ENCODE results near the gene HSD17B11.
"Not testable (repeated sequence)": the region's sequence is repeated elsewhere in the genome, so short reads cannot be mapped to it uniquely, and the experiment has no call there.

HSD17B11 gene

GRCh38 chr4:87425711-87426110 is 34.7 kb upstream of the HSD17B11 start:
- no peak for DNase-seq (ENCODE audit: low read depth)
- H3K4me3 ChIP-seq (ENCODE audit: low read length): no peak overlapping the region
- TF ChIP-seq, protein P1, sequence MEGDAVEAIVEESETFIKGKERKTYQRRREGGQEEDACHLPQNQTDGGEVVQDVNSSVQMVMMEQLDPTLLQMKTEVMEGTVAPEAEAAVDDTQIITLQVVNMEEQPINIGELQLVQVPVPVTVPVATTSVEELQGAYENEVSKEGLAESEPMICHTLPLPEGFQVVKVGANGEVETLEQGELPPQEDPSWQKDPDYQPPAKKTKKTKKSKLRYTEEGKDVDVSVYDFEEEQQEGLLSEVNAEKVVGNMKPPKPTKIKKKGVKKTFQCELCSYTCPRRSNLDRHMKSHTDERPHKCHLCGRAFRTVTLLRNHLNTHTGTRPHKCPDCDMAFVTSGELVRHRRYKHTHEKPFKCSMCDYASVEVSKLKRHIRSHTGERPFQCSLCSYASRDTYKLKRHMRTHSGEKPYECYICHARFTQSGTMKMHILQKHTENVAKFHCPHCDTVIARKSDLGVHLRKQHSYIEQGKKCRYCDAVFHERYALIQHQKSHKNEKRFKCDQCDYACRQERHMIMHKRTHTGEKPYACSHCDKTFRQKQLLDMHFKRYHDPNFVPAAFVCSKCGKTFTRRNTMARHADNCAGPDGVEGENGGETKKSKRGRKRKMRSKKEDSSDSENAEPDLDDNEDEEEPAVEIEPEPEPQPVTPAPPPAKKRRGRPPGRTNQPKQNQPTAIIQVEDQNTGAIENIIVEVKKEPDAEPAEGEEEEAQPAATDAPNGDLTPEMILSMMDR (conservative IDR thresholded peaks at IDR 0.05; ENCODE audit: low read depth, low read length): no peak

GRCh38 chr4:87424099-87424543 is 33.1 kb upstream of the HSD17B11 start:
- H3K4me3 ChIP-seq (ENCODE audit: low read length): peak overlapping the region; percentile 81
- DNase-seq (ENCODE audit: low read depth): not testable (repeated sequence)

DNA sequence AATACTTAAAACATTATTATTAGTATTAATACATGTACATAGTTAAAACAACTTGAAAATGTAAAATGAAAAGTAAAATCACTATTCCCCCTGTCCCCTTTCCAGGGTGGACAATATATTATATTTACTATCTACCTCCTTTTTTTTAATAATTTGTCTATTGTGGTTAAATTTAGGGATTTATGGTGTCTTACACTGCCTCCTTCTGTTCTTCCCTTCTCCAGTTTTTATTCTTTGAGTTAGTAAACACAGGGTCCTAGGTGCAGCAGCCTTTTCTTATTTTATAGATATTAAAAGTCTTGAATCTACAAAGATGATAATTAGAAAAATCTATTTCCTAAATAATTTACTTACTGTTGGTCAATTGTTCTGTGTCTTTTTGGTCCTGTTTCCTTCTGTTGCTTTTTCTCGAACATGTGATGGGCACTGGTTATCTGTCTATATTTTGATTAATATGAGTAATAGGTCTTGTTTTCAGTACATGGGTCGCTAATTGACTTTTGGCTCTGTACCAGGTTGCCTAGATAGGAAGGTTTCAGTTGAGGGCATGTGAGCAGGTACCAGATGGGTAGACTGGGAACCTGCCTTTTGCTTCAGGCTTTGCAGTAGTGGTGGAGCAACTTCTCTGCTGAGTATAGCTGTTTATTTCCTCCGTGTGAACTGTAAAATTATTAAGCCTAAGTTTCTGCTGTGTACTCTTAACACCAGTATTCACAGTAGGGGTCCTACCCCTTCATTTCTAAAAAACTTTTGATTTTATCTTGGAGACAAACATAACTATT is 32.5 kb upstream of the HSD17B11 start:
- TF ChIP-seq, protein P1 (conservative IDR thresholded peaks at IDR 0.05; ENCODE audit: low read depth, low read length): no peak
- H3K4me3 ChIP-seq (ENCODE audit: low read length): peak overlapping the region; percentile 81
- DNase-seq (ENCODE audit: low read depth): peak; percentile 40

DNA sequence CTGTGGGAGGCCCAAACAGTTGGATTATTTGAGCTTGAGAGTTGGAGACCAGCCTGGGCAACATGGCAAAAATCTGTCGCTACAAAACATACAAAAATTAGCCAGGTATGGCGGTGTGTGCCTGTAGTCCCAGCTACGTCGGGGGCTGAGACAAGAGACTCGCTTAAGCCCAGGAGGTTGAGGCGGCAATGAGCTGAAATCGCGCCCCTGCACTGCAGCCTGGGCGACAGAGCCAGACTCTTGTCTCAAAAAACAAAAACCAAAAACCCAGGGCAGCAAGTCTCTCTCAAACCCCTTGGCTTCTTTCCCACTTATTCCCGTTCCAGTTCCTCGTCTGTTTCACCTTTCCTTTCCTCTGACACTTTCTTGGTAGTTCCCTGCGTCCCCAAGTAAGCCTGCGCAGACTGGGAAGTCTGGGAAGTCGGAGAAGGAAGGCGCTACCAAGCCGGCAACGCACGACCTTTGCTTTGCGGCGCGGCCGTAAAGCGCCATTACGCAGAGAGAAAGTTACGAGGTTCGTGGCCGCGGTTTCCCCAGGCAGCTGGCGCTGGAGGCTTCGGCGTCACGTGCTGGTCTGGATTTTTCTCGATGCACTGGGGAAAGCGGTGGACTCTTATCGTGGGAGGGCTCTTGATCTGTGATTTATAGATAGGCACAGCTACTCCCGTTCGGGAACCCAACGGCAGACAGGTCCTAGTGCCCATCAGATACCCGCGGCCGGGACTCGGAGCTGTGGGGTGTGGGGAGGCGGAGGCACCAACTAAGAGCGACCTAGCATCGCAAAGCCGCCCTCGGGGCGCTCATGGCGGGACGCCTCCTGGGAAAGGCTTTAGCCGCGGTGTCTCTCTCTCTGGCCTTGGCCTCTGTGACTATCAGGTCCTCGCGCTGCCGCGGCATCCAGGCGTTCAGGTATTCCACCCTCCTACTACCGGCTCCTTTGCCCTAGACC is 31.4 kb upstream of the HSD17B11 start, which contains the start of gene NUDT9:
Gene NUDT9 (plus strand): TSS at position 470 of the 949 bp plus-strand sequence. CDS start 333 bp downstream, at position 803.
- TF ChIP-seq, protein P1 (conservative IDR thresholded peaks at IDR 0.05; ENCODE audit: low read depth, low read length): no peak

GRCh38 chr4:87420276-87420830 is 29.4 kb upstream of the HSD17B11 start:
- no peak for DNase-seq (ENCODE audit: low read depth)
- H3K4me3 ChIP-seq (ENCODE audit: low read length): no peak overlapping the region
- TF ChIP-seq, protein P1 (conservative IDR thresholded peaks at IDR 0.05; ENCODE audit: low read depth, low read length): no peak

More for the DNA sequence above, 31.4 kb upstream of the HSD17B11 start, which contains the start of gene NUDT9:
- DNase-seq (ENCODE audit: low read depth): peak; percentile 81
- peak within 1 kb of the TSS; percentile 81 for H3K4me3 ChIP-seq (ENCODE audit: low read length)

DNA sequence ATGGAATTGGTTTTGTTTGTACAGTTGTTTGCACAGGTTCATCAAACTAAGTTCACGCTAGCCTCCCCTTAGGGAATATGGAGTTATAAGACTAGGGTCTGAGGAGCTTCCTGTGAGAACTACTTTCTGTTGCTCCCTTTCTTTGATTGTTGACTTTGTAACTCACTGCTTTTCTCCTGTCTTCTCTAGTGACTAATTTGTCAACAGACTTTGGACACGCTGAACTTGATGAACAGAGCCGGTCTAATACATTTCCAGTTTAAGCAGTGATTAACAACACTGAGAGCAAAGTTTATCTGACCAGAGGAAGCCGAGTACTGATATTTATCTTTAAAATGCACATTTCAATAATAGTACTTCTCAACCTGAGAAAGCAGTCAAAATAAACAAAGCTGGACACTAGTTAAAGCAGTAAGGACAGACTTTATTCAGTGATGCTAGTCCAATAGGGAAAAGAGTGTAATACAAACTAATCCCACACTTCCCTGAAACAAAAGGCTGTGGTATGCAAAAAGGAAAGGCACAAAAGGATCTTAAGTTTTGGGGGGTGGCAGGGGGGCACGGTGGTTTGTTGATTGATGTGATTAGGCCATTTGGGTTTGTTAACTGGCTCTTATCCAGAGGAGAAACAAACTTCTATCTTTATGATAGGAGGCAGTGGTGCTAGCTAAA is 28.7 kb upstream of the HSD17B11 start:
- no peak for DNase-seq (ENCODE audit: low read depth)

GRCh38 chr4:87418410-87418809 is 27.4 kb upstream of the HSD17B11 start:
- DNase-seq (ENCODE audit: low read depth); H3K4me3 ChIP-seq (ENCODE audit: low read length): not testable (repeated sequence)

More for the DNA sequence above, 28.7 kb upstream of the HSD17B11 start:
- H3K4me3 ChIP-seq (ENCODE audit: low read length): no peak overlapping the region
- TF ChIP-seq, protein P1 (conservative IDR thresholded peaks at IDR 0.05; ENCODE audit: low read depth, low read length): no peak
